ENCODE data around the gene CSMD2. TPM values are rescaled to one million over a fixed set of nuclear protein-coding genes. Genes with fewer than 3 reads are reported as not detected.

The CSMD2 gene
- polyA plus RNA-seq, 1 donor, result 0.65 TPM

Other genes with a start within 250 kb of the CSMD2 start
- gene C1orf94, start 11.7 kb upstream of the CSMD2 start, polyA plus RNA-seq (ENCODE audit: insufficient read length), result 0.06 TPM